PC-9 (cell line): ENCODE data around the gene ZNF180. TPM values are rescaled to one million over a fixed set of nuclear protein-coding genes. Genes with fewer than 3 reads are reported as not detected.

Experiments used
- BruUV-seq: library from RNA; stranded (reverse); fragments of 400-500 nt; replicated peaks from 2 replicates; lab custom pipeline; 2021; lab: Mats Ljungman, UMichigan
- CTCF ChIA-PET: fragments of 300-600 bp; sonication (Branson Sonifier 250); formaldehyde crosslinking; loops from one replicate; lab custom pipeline; 2022; ENCODE audit warnings: antibody characterized with exemption; lab: Charles Lee
- POLR2A ChIA-PET: fragments of 300-600 bp; sonication (Branson Sonifier 250); formaldehyde crosslinking; loops from one replicate; lab custom pipeline; 2022; ENCODE audit warnings: antibody characterized with exemption; ENCODE audit not compliant: unreplicated experiment; lab: Charles Lee
- DNase-seq, 2 experiments: peaks; one replicate each; pipeline versions ENCODE4 v3.0.0 to v3.0.0-alpha.2; 2015 to 2022; ENCODE audit warnings: mixed read lengths in 1 of 2
- H2AFZ ChIP-seq: fragments of 200-600 bp; sonication (generic); 2 replicates; pipeline ENCODE4 v1.8.1; 2017; ENCODE audit warnings: antibody characterized with exemption
- H3F3A ChIP-seq: fragments of 200-600 bp; sonication (generic); 2 replicates; pipeline ENCODE4 v1.8.1; 2017; ENCODE audit warnings: antibody characterized with exemption, mild to moderate bottlenecking, low read depth; ENCODE audit not compliant: insufficient read depth
- H3K27ac ChIP-seq: fragments of 200-600 bp; sonication (generic); 2 replicates; pipeline ENCODE4 v1.6.1; 2016; ENCODE audit warnings: mixed run types
- H3K27me3 ChIP-seq: fragments of 200-600 bp; sonication (generic); 2 replicates; pipeline ENCODE4 v1.6.1; 2016; ENCODE audit warnings: low read depth, mixed run types; ENCODE audit not compliant: insufficient read depth
- H3K36me3 ChIP-seq: fragments of 200-600 bp; sonication (generic); 2 replicates; pipeline ENCODE4 v1.6.1; 2016; ENCODE audit warnings: low read depth, mixed run types
- H3K4me1 ChIP-seq: fragments of 200-600 bp; sonication (generic); replicated peaks from 2 replicates; pipeline ENCODE4 v1.6.1; 2016; ENCODE audit warnings: mixed run types; ENCODE audit not compliant: insufficient read depth
- H3K4me2 ChIP-seq: fragments of 200-600 bp; sonication (generic); 2 replicates; pipeline ENCODE4 v1.6.1; 2017; ENCODE audit warnings: mixed run types
- H3K4me3 ChIP-seq: fragments of 200-600 bp; sonication (generic); 2 replicates; pipeline ENCODE4 v1.6.1; 2016; ENCODE audit warnings: mixed run types
- H3K79me2 ChIP-seq: fragments of 200-600 bp; sonication (generic); 2 replicates; pipeline ENCODE4 v1.6.1; 2017; ENCODE audit warnings: low read depth, mixed run types
- H3K9me2 ChIP-seq: fragments of 200-600 bp; sonication (generic); 2 replicates; pipeline ENCODE4 v1.8.1; 2017; ENCODE audit warnings: mild to moderate bottlenecking; ENCODE audit not compliant: insufficient read depth
- H3K9me3 ChIP-seq: fragments of 200-600 bp; sonication (generic); 2 replicates; pipeline ENCODE4 v1.8.1; 2016; ENCODE audit warnings: low read depth; ENCODE audit not compliant: insufficient read depth
- H4K20me1 ChIP-seq: fragments of 200-600 bp; sonication (generic); 2 replicates; pipeline ENCODE4 v1.8.1; 2017; ENCODE audit not compliant: insufficient read depth
- CTCF ChIP-seq: fragments of 200-600 bp; sonication (generic); conservative IDR thresholded peaks from 2 replicates; pipeline ENCODE4 v1.6.1; 2017; ENCODE audit warnings: mixed run types, antibody characterized with exemption, mild to moderate bottlenecking, moderate library complexity
- EZH2 ChIP-seq: fragments of 200-600 bp; sonication (generic); IDR thresholded peaks from 2 replicates; pipeline ENCODE4 v1.8.0; 2017; ENCODE audit warnings: antibody characterized with exemption, low read depth
- intact Hi-C: fragments of 100-400 bp; cut with micrococcal nuclease; formaldehyde crosslinking; loops from one replicate; pipeline ENCODE4 v1.10.0; 2022; ENCODE audit not compliant: unreplicated experiment
- total RNA-seq: library from RNA; stranded (reverse); gene quantifications from 2 replicates; pipeline ENCODE4 v1.2.3, GENCODE V29; 2021

The ZNF180 gene
- total RNA-seq, 1 experiment from 2014 or later, result 6.3 TPM

- CTCF ChIA-PET, result no interaction called here
- BruUV-seq, result no TSS peak
- Histone ChIP-seq H3K27me3 (peaks cover 10% of the 10 kb centered on the region; the same call in 1 of the 2 replicates), H4K20me1 (no peaks in the 10 kb centered on the region), H2AFZ (no peak overlapping the region), H3K36me3 (no peaks in the 10 kb centered on the region), H3K79me2 (no peaks in the 10 kb centered on the region), H3K27ac (no peak overlapping the region), H3K4me1 (no peaks in the 10 kb centered on the region; the same call in 1 of the 2 replicates), H3K9me3 (no peaks in the 10 kb centered on the region), H3K4me2 (0 out of 2 replicates have a peak overlapping the region, but pooled peaks have one; percentile 14), H3F3A (no peaks in the 10 kb centered on the region; the same call in 1 of the 2 replicates), H3K4me3 (no peak overlapping the region), H3K9me2 (no peaks in the 10 kb centered on the region)
- TF ChIP-seq EZH2 (no peak), CTCF (peak; percentile 77)
- DNase-seq, result peak; percentile 50 to 73
- intact Hi-C loops, result loop anchor here (1.0 to 5.0 kb wide), 3 partner anchors 59 to 332 kb away; no protein-coding TSS in a partner anchor
- POLR2A ChIA-PET, result no interaction called here
Measured at GRCh38 chr19:44512326-44513298, 12.3 kb upstream of the ZNF180 start.

GRCh38 chr19:44509478-44509877 is 9.2 kb upstream of the ZNF180 start:
- Histone ChIP-seq H3K27ac (no peak overlapping the region), H3K27me3 (peaks cover 15% of the 10 kb centered on the region; the same call in 1 of the 2 replicates), H3K4me3 (no peak overlapping the region), H4K20me1 (no peaks in the 10 kb centered on the region), H3K79me2 (no peaks in the 10 kb centered on the region), H3K36me3 (no peaks in the 10 kb centered on the region), H3K4me1 (no peaks in the 10 kb centered on the region; the same call in 1 of the 2 replicates), H3K9me3 (0 out of 2 replicates have a peak, but pooled peaks cover 2% of the 10 kb centered on the region), H2AFZ (no peak overlapping the region), H3F3A (no peaks in the 10 kb centered on the region; the same call in 1 of the 2 replicates), H3K4me2 (no peak overlapping the region), H3K9me2 (no peaks in the 10 kb centered on the region)
- ChIA-PET POLR2A (no interaction called here), CTCF (no interaction called here)
- intact Hi-C loops, result no loop called here
- no TSS peak for BruUV-seq
- TF ChIP-seq EZH2 (no peak), CTCF (no peak)
- no peak for DNase-seq

GRCh38 chr19:44499559-44499958 is 763 bp downstream of the ZNF180 start:
- POLR2A ChIA-PET, result no interaction called here
- peak overlapping the region; percentile 84 for H3K4me2 ChIP-seq
- TF ChIP-seq EZH2, result no peak
- TF ChIP-seq CTCF, result no peak
- peak overlapping the region; percentile 95 for H2AFZ ChIP-seq
- CTCF ChIA-PET, result no interaction called here
- peaks cover 53% of the 10 kb centered on the region for H3K79me2 ChIP-seq
- no peaks in the 10 kb centered on the region for H3K9me2 ChIP-seq
- H3F3A ChIP-seq, result peaks cover 11% of the 10 kb centered on the region
- H3K4me1 ChIP-seq, result peaks cover 4% of the 10 kb centered on the region; the same call in 1 of the 2 replicates
- no peaks in the 10 kb centered on the region for H3K27me3 ChIP-seq
- BruUV-seq, result TSS peak; percentile 77
- H3K4me3 ChIP-seq, result peak overlapping the region; percentile 68
- peaks cover 40% of the 10 kb centered on the region for H3K36me3 ChIP-seq
- no peak overlapping the region for H3K27ac ChIP-seq
- no peaks in the 10 kb centered on the region for H4K20me1 ChIP-seq
- H3K9me3 ChIP-seq, result peaks cover 54% of the 10 kb centered on the region
- intact Hi-C loops, result no loop called here
- DNase-seq, result no peak
